ENCODE data around the gene RASL11B. TPM values are rescaled to one million over a fixed set of nuclear protein-coding genes. Genes with fewer than 3 reads are reported as not detected.

Gene RASL11B
- total RNA-seq, 1 experiment from 2014 or later = 30.0 TPM

DNA sequence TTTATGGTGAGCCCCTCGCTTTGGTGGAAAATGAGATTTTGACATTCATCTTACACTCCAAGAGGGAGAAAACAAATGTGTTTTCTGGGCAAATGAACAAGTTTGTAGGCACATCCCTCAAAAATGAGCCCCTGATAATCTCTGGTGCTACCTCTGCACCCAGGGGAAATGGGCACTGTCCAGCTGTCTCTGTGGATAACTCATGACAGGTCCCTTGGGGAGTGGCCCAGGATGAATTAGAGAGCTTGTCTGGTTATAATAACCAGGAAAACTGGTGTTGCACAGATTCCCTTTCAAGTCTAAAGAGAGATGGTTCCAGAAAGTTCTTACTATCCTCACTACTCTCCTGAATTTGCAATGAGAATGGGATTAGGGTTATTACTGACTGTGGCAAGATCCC lies 7.5 kb downstream of the RASL11B start:
- Histone ChIP-seq H3K23ac (ENCODE audit: insufficient read length, low read depth, low read length) (no peak overlapping the region), H3K4ac (ENCODE audit: low read depth, low read length) (no peak overlapping the region), H3K9me3 (ENCODE audit: control insufficient read depth, low read depth, low read length) (no peaks in the 10 kb centered on the region), H3K79me1 (ENCODE audit: insufficient read depth, low read depth, low read length, poor library complexity, severe bottlenecking) (no peaks in the 10 kb centered on the region), H3T11ph (ENCODE audit: low read length) (no peak overlapping the region), H3K27me3 (ENCODE audit: insufficient read depth, low read length) (no peaks in the 10 kb centered on the region), H3K56ac (ENCODE audit: insufficient read length, low read depth, low read length) (no peak overlapping the region), H4K20me1 (ENCODE audit: control insufficient read depth, insufficient read depth, insufficient read length) (no peaks in the 10 kb centered on the region), H4K8ac (replicated peaks; ENCODE audit: insufficient read length, low read depth, low read length) (no peak overlapping the region), H3K4me2 (ENCODE audit: insufficient read depth, insufficient read length, low read length) (no peak overlapping the region), H2BK5ac (ENCODE audit: insufficient read length, low read length) (no peak overlapping the region), H3K79me2 (ENCODE audit: insufficient read depth, low read length) (no peaks in the 10 kb centered on the region), H4K91ac (ENCODE audit: insufficient read length, low read depth, low read length) (no peak overlapping the region), H3K18ac (ENCODE audit: insufficient read length, low read depth, low read length) (no peak overlapping the region), H2BK20ac (ENCODE audit: low read depth, low read length, poor library complexity, severe bottlenecking) (no peak overlapping the region), H3K4me1 (ENCODE audit: insufficient read depth, low read length) (peaks cover 9% of the 10 kb centered on the region), H2BK12ac (ENCODE audit: insufficient read length, low read depth, low read length) (no peak overlapping the region), H3K23me2 (ENCODE audit: insufficient read length, low read depth, low read length, poor library complexity, severe bottlenecking) (no peaks in the 10 kb centered on the region), H4K5ac (ENCODE audit: insufficient read length, low read depth, low read length) (no peak overlapping the region), H2BK120ac (ENCODE audit: low read depth, low read length, poor library complexity, severe bottlenecking) (no peak overlapping the region), H2BK15ac (ENCODE audit: low read depth, low read length) (no peak overlapping the region), H3K14ac (ENCODE audit: insufficient read depth, low read length) (no peak overlapping the region), H2AK5ac (ENCODE audit: insufficient read length, low read length) (no peak overlapping the region), H2AFZ (ENCODE audit: low read length) (no peak overlapping the region), H3K27ac (ENCODE audit: insufficient read length, low read depth, low read length) (no peak overlapping the region), H3K9ac (ENCODE audit: extremely low read depth, insufficient read length, low read length) (no peak overlapping the region)
- no peak for DNase-seq
- peaks cover 72 to 73% of the 10 kb centered on the region in 2 experiments for H3K4me1 Mint-ChIP-seq
- no peak for TF ChIP-seq CTCF (conservative IDR thresholded peaks at IDR 0.05)
- H3K27ac Mint-ChIP-seq = no peak overlapping the region
- no peaks in the 10 kb centered on the region; a peak in 2 of 5 replicates for H3K9me3 Mint-ChIP-seq
- no CpG with 5 or more reads among the region's 1 CpG for WGBS (ENCODE audit: extremely low coverage, insufficient read length, low lambda C conversion rate)
- no peak overlapping the region for H3K4me3 Mint-ChIP-seq
- H3K36me3 Mint-ChIP-seq (ENCODE audit: insufficient read depth in 1 of 3, low read depth in 3 of 3) = peaks cover 23 to 33% (median 32%) of the 10 kb centered on the region in 3 experiments
- no peaks in the 10 kb centered on the region; the same call in 1 of the 2 replicates for H3K27me3 Mint-ChIP-seq (ENCODE audit: low read depth)

Data from H9 (cell line).